GM19455 (cell line): ENCODE measurements around the gene DGAT2L6.

ENCODE experiments used
- ATAC-seq: cut with Tn5 transposase; IDR thresholded peaks from one replicate; pipeline ENCODE4 v1.9.1; 2021; ENCODE audit not compliant: unreplicated experiment

Gene DGAT2L6

GRCh38 chrX:70176938-70177533, at the start of gene DGAT2L6:
TSS of gene DGAT2L6 (plus strand) at chrX:70177483. CDS start at chrX:70177583, 100 bp downstream.
- peak; percentile 54 for ATAC-seq

- ATAC-seq, result no peak
Observed at GRCh38 chrX:70128071-70128470, 49.2 kb upstream of the DGAT2L6 start.

- no peak for ATAC-seq
Observed at GRCh38 chrX:70129816-70130215, 47.5 kb upstream of the DGAT2L6 start.

- ATAC-seq, result no peak
Observed at GRCh38 chrX:70132224-70132623, 45.1 kb upstream of the DGAT2L6 start.

DNA sequence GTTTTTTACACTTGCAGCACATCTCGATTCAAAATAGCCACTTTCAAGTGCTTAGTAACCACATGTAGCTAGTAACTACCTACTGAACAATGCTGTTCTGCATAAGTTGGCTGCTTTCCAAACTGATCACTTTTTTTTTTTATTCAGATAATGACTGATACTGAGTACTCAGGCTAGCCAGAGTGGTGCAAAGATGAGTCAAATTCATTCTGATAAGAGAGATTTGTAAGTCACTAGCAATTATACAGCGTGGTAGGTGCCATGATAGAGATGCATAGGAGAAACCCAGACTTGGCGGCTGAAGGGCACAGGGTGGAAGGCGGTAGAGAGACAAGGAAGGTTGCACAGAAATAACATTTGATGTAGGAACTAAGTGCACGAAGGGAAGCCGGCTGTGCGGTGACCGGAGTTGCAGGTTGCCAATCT, 44.4 kb upstream of the DGAT2L6 start:
- ATAC-seq, result no peak

DNA sequence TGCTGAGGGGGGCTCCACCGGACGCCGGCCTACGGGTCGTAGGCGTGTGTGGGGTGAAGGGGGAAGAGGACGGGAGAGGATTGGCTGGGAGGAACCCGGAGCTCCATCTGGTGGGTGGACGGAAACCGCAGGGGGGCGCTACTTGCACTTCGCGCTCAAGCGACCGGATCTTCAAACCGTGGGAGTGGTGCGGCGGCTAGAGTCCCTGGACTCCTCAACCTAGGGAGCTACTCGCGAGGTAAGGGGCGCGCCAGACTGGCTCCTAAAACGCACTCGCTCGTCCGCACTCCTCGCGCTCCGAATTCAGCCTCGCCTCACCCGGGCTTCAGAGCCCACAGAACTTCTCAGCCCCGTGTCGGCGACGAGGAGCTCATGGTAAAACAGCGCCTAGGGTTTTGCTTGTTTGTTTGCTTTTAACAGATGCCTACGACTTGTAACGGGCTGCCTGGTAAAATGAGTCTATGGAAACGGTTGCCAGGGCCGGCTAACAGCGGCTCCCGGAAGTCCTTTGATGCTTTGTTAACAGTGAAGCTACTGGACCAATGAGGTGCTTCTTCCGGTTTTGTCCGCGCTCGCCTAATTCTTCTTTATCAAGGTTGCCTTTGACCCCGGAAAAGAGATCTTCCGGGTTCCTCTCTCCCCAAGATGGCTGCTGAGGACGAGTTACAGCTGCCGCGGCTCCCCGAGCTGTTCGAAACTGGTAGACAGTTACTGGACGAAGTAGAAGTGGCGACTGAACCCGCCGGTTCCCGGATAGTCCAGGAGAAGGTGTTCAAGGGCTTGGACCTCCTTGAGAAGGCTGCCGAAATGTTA, 43.8 kb upstream of the DGAT2L6 start, which contains the start of gene IGBP1:
Gene IGBP1, plus strand, starts transcription at position 145 of the 813 bp plus-strand sequence. Its CDS starts 501 bp downstream, at position 646.
- peak; percentile 92 for ATAC-seq

DNA sequence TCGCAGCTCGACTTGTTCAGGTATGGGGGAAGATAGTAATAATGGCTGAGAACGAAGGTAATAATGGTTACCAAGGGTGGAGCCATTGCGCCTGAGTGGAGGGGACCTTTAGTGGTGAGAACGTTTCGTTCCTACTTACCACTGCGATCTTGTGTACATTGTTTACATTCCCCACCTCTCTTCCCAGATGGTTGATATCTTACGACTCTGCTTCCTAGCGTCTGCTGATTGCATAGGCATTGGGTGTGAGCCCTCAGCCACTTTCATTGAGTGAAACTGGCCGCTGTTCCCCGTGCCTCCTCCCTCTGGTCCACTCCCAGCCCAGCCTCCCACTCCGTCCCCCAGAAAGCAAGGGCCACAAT, 43.2 kb upstream of the DGAT2L6 start:
- ATAC-seq, result peak; percentile 19

DNA sequence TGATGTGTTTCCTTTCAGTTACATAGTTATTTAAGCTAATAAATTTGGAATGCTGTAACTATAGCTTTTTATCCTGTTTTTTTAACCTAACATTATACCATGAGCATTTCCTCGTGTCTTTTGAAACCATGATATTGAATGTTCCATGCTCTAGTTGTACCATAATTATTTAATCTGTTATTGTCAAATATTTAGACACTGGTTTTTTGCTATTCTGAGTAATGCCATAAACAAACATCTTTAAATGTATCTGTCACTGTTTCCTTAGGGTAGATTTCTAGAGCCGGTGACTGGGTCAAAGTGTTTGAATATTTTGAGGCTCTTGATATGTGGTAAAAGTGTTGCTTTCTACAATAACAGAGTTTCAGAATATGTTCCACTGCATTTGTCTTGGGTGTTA, 38.7 kb upstream of the DGAT2L6 start:
- ATAC-seq, result no peak

GRCh38 chrX:70139736-70140135, 37.5 kb upstream of the DGAT2L6 start:
- ATAC-seq, result no peak

DNA sequence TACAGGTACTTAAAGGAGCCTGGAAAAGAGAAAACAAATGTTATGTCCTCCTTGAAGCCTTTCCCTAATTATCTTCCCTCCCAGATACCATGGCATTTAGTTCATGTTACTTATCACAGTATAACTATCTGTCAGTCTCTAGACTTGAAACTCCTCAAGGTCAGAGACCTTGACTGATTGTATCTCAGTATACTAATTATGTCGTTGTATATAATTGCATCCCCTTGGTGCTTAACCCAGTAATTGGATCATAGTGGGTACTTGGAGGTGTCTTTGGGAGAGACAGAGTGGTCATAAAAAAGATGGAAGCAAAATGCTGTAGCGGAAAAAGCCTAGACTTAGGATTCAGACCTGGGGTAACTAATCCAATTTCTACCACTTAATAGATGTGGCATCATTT, 35.9 kb upstream of the DGAT2L6 start:
- no peak for ATAC-seq

DNA sequence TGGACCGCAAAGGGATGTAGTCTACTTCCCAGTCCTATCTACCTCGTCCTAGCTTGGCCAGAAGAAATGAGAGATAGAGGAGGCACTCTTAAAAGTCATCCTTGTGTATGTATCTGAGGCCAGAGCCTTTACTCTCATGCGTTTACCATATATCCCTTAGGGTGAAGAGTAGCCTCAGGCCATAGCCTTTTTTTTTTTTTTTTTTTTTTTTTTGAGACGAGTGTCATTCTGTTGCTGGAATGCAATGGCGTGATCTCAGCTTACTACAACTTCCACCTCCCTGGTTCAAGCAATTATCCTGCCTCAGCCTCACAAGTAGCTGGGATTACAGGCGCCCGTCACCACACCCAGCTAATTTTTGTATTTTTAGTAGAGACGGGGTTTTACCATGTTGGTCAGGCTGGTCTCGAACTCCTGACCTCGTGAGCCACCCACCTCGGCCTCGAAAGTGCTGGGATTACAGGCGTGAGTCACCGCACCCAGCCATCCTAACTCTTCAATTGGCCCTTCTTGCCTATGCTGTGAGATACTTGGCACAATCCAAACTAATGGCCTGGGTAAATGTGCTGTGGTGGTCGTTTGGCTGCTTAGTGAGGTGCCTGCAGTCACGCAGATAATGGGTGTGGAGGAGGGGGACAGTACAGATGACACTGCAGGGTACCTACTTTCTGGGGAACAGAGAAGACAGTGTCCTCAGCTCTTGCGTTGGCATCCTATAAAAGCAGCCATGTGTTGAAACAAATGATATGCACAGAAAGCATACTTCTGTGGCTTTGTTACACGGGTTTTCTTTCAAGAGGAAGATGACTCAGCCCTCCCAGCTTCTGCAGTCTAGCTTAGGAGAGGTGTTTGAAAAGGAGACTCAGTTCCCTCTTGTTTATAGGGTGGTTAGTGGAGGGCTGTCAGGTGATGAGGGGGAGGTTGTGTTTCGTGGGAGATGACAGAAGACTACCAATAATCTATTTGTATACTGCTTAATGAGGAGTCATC, 10.4 kb upstream of the DGAT2L6 start:
- no peak for ATAC-seq

GRCh38 chrX:70168238-70169188, 8.8 kb upstream of the DGAT2L6 start:
- ATAC-seq, result no peak

DNA sequence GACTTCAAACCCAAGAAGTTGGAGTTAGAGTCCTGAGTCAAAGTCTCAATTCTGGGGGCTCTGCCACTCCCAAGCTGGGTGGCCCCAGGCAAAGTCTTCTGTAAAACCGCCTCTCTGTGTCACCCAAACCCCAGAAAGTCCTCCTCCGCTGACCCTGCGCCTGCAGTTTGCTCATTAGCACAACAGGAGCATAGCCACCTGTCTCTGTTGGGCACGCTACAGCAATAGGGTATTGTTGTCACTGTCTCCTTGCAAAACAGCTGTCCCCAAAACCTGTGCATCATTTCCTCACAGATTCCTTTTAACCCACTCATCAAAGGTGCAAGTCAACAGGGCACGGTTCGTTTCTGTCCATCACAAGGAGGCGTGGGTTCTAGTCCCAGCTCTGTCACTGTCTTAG, 8.0 kb upstream of the DGAT2L6 start:
- ATAC-seq, result no peak

DNA sequence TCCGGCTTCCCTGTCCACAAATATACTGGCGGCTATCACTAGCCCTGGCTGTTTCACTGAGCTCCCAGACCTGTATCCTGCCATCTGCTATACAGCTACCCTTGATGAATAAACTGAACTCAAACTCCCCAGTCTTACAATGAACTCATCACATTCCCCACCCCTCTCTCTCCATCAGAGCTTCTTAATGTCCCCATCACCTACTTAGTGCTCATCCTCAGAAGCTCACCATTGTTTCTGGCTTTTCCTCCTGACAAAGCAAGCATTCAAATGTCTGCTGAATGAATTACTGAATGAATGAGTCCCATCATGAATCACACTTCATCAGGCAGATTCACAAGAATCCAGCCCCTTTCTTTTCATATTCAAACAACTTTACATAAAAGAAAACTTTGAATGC, 5.7 kb upstream of the DGAT2L6 start:
- ATAC-seq, result no peak

GRCh38 chrX:70172221-70172620, 5.1 kb upstream of the DGAT2L6 start:
- no peak for ATAC-seq

DNA sequence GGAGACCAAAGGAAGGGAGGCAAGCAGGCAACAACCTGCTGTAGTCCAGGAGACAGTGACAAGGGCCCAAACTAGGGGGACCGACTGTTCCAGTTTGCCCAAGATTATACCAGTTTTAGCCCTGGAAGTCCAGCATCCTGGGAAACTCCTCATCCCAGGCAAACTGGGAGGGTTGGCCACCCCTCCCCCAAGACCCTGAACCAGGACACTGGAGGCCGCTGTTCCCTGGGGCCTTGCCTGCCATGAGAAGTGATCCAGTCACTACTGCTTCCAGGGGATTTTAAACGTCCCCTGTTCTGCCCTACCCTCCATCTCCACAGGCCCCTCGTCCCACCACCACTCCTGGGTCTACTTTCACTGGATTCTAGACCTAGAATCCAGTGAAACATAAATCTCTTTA, 4.3 kb upstream of the DGAT2L6 start:
- no peak for ATAC-seq

- no peak for ATAC-seq
Observed at GRCh38 chrX:70174754-70175153, 2.5 kb upstream of the DGAT2L6 start.

GRCh38 chrX:70175338-70175737, 1.9 kb upstream of the DGAT2L6 start:
- no peak for ATAC-seq

DNA sequence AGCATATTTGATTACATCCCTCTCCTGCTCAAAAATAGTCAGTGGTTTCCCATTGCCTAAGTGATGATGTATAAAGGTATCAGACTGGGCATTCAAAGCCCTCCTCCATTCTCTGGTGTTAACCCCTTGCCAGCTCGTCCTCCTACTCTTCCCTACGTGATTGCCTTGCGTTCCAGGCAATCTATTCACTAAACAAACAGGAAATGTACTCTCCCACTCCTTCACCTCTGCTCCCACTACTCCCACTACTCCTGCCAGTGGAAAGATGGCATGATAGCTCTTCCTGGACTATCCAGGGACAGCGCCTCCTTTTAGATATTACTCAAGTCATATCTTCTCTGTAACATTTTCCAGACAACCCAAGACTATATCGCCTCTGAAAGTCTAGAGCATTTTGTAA, 5.8 kb downstream of the DGAT2L6 start:
- ATAC-seq, result no peak

DNA sequence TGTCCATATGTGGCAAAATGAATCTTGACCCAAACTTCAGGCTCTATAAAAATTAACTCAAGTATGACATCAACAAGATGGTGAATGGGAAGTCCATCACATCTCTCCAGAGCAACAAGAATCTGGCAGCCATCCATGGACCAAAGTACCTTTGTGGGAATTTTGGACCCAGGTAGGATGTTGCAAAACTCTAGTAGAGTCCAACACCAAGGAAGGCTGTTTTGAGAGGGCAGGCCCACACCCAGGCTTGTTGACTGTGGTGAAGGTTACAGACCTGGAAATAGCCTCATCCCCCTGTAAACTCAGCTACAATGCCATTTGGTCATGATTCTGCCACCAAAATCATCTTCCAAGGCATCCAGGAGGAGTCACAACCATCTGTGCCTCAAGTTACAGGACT, 12.9 kb downstream of the DGAT2L6 start:
- ATAC-seq, result no peak
